Mesodermal cell (in vitro differentiated cells): ENCODE results near the gene NAPG. TPM values are rescaled to one million over a fixed set of nuclear protein-coding genes. Genes with fewer than 3 reads are reported as not detected.

Experiments used
- H3K27ac ChIP-seq: 2 replicates; pipeline ENCODE4 v1.7.0; 2013; ENCODE audit warnings: mild to moderate bottlenecking, low read depth, low read length, moderate library complexity; ENCODE audit not compliant: severe bottlenecking
- H3K36me3 ChIP-seq: 2 replicates; pipeline ENCODE4 v1.7.1; 2013; ENCODE audit warnings: mild to moderate bottlenecking, low read length, moderate library complexity; ENCODE audit not compliant: control insufficient read depth, insufficient read depth
- H3K4me1 ChIP-seq: one replicate; pipeline ENCODE4 v1.7.1; 2013; ENCODE audit warnings: mild to moderate bottlenecking, low read length; ENCODE audit not compliant: insufficient read depth, control insufficient read depth, poor library complexity, severe bottlenecking
- H3K4me3 ChIP-seq: 2 replicates; pipeline ENCODE4 v1.7.0; 2013; ENCODE audit warnings: low read length, control low read depth, mild to moderate bottlenecking; ENCODE audit not compliant: insufficient read depth, poor library complexity, severe bottlenecking; ENCODE audit errors: extremely low read depth
- H3K9me3 ChIP-seq: 2 replicates; pipeline ENCODE4 v1.7.1; 2013; ENCODE audit warnings: mild to moderate bottlenecking, low read length, moderate library complexity; ENCODE audit not compliant: control insufficient read depth
- WGBS, 2 experiments: methylation state at CpG; one replicate each; pipeline ENCODE4 v1.1.5; 2013; ENCODE audit warnings: missing lambda C conversion rate in 2 of 2; ENCODE audit not compliant: insufficient coverage in 2 of 2; 5-methylcytosine and 5-hydroxymethylcytosine counted together
- polyA plus RNA-seq, 2 experiments: library from polyadenylated mRNA; stranded (reverse); fragments of 50-300 nt; gene quantifications; one replicate each; pipeline ENCODE4 v1.2.3, GENCODE V29; 2013

NAPG gene
- 27.2 TPM for polyA plus RNA-seq (2013, experiment 1 of 2)
- polyA plus RNA-seq (2013, experiment 2 of 2) = 26.0 TPM

DNA sequence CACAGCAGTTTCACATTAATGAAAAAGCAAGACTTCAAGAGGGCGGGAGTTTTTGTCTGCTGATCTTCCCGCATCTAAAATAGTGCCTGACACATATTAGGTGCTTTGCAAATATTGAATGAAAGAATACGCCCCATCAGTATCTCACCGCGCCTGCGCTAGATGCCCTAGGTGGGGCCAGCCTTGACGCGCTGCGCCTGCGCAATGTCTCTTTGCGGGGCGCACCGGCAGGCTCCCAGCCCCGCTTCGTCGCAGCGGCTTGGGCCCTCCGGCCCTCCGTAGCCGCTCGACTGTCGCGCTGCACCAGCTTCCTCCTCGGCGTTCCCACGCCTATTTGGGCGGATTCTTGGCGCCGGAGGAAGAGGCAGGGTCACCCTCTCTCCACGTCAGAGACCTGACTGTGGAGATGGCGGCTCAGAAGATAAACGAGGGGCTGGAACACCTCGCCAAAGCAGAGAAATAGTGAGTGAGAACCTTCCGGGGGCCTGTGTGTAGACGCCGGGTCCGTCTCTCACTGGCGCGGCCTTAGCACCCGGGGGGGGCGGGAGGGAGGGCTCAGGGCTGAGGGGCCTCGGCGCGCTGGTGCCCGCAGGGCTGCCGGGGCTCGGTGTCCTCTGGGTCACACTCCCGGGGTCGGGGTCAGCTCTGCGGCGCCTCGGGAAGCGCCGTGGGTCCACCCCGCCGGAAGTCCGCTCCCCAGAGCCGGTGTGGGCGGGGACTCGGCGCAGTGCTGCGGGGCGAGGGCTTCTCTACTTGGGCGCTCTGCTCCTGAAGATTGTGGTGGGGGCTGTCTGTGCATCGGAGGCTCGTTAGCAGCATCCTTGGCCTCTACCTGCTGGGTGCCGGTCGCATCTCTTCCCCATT lies at the start of gene NAPG:
NAPG (plus strand) TSS at position 331 of the 864 bp plus-strand sequence; CDS start at position 407, 76 bp downstream.
- peaks cover 3% of the 10 kb centered on the region for H3K36me3 ChIP-seq
- WGBS, 2 experiments = 1 to 2% methylated on average over 42 of the region's 68 CpGs
- H3K27ac ChIP-seq = peak within 1 kb of the TSS; percentile 92
- H3K4me1 ChIP-seq = peaks cover 11% of the 10 kb centered on the region
- peak within 1 kb of the TSS; percentile 94 for H3K4me3 ChIP-seq
- no peaks in the 10 kb centered on the region for H3K9me3 ChIP-seq

GRCh38 chr18:10476338-10476791 lies 49.5 kb upstream of the NAPG start:
- Histone ChIP-seq H3K9me3 (no peaks in the 10 kb centered on the region), H3K4me3 (no peak overlapping the region), H3K4me1 (peaks cover 4% of the 10 kb centered on the region), H3K36me3 (peaks cover 7% of the 10 kb centered on the region), H3K27ac (no peak overlapping the region)
- WGBS, 2 experiments = 90 to 92% methylated on average over 9 of the region's 9 CpGs

GRCh38 chr18:10477121-10477862 lies 48.5 kb upstream of the NAPG start:
- Histone ChIP-seq H3K27ac (no peak overlapping the region), H3K36me3 (peaks cover 7% of the 10 kb centered on the region), H3K4me1 (peaks cover 9% of the 10 kb centered on the region), H3K9me3 (no peaks in the 10 kb centered on the region), H3K4me3 (no peak overlapping the region)
- WGBS, 2 experiments = 86 to 92% methylated on average over 1 to 2 of the region's 3 CpGs

GRCh38 chr18:10477863-10478260 lies 48.0 kb upstream of the NAPG start:
- no peak overlapping the region for H3K27ac ChIP-seq
- WGBS, 2 experiments = 75 to 83% methylated on average over 1 of the region's 2 CpGs
- no peaks in the 10 kb centered on the region for H3K9me3 ChIP-seq
- peaks cover 11% of the 10 kb centered on the region for H3K4me1 ChIP-seq
- H3K36me3 ChIP-seq = peaks cover 7% of the 10 kb centered on the region
- H3K4me3 ChIP-seq = no peak overlapping the region

DNA sequence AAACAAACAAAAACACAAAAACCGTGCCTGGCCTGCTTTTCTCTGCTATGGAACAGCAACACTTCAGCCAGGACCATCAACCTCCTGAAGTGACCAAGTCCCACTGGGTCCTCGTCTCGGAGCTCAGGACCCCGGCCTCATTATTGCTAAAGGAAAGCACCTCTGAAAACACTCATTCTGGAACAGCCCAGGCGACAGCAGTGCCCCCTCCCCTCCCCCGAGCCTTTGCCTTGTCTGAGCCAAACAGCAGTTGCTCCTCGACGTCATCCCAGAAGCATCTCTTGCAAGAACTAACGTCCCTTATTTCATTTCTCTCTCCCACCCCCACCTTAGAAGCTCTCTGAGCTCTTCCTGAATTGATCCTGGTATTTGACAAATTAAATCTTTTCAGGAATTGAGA lies 44.0 kb upstream of the NAPG start:
- H3K4me1 ChIP-seq = peaks cover 11% of the 10 kb centered on the region
- WGBS, 2 experiments = 57 to 65% methylated on average over 9 of the region's 9 CpGs
- peaks cover 7% of the 10 kb centered on the region for H3K36me3 ChIP-seq
- no peak overlapping the region for H3K4me3 ChIP-seq
- H3K27ac ChIP-seq = no peak overlapping the region
- no peaks in the 10 kb centered on the region for H3K9me3 ChIP-seq

GRCh38 chr18:10482363-10482984 lies 43.4 kb upstream of the NAPG start:
- H3K27ac ChIP-seq = no peak overlapping the region
- WGBS, 2 experiments = 81 to 95% methylated on average over 5 to 9 of the region's 11 CpGs
- H3K9me3 ChIP-seq = no peaks in the 10 kb centered on the region
- peaks cover 12% of the 10 kb centered on the region for H3K36me3 ChIP-seq
- no peak overlapping the region for H3K4me3 ChIP-seq
- peaks cover 11% of the 10 kb centered on the region for H3K4me1 ChIP-seq

GRCh38 chr18:10482985-10483949 lies 42.6 kb upstream of the NAPG start:
- WGBS, 2 experiments = 91 to 95% methylated on average over 17 to 18 of the region's 20 CpGs
- H3K4me1 ChIP-seq = peaks cover 13% of the 10 kb centered on the region
- H3K4me3 ChIP-seq = no peak overlapping the region
- no peaks in the 10 kb centered on the region for H3K9me3 ChIP-seq
- peaks cover 12% of the 10 kb centered on the region for H3K36me3 ChIP-seq
- H3K27ac ChIP-seq = no peak overlapping the region

DNA sequence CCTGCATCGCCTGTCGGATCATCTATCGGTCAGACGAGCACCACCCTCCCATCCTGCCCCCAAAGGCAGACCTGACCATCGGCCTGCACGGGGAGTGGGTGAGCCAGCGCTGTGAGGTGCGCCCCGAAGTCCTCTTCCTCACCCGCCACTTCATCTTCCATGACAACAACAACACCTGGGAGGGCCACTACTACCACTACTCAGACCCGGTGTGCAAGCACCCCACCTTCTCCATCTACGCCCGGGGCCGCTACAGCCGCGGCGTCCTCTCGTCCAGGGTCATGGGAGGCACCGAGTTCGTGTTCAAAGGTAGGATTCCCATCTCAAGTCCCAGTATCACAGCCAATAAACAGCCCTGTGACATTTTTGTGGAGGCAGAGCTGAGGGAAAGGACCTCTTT lies 40.4 kb upstream of the NAPG start:
- H3K36me3 ChIP-seq = peaks cover 12% of the 10 kb centered on the region
- no peak overlapping the region for H3K4me3 ChIP-seq
- no peaks in the 10 kb centered on the region for H3K9me3 ChIP-seq
- H3K27ac ChIP-seq = no peak overlapping the region
- peaks cover 14% of the 10 kb centered on the region for H3K4me1 ChIP-seq
- whole genome bisulfite sequencing, 2 experiments = 91 to 100% methylated on average over 2 to 17 of the region's 20 CpGs

DNA sequence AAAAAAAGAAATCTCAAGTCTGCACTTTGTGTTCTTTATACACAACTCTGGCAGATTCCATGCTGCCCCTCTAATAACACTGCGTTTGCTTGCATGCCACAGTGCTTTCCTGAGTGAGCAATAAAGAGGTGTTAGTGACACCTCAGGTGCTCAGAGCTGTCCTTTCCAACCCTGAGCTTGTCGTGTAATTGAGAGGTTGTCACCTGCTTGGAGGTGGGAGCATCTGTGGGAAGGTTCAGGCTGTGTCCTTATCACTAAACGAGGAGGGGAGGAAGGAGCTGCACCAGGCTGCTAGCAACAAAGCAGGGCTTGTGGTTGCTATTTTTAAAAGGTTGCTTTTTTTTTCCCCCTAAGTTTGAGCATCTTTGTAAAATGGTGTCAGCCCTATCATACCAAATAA lies 39.5 kb upstream of the NAPG start:
- no peaks in the 10 kb centered on the region for H3K9me3 ChIP-seq
- WGBS, 2 experiments = 68 to 86% methylated on average over 3 of the region's 3 CpGs
- H3K36me3 ChIP-seq = peaks cover 12% of the 10 kb centered on the region

GRCh38 chr18:10487154-10487553 lies 38.7 kb upstream of the NAPG start:
- Histone ChIP-seq H3K4me1 (peaks cover 10% of the 10 kb centered on the region), H3K27ac (no peak overlapping the region), H3K9me3 (no peaks in the 10 kb centered on the region), H3K36me3 (peaks cover 12% of the 10 kb centered on the region), H3K4me3 (no peak overlapping the region)
- WGBS, 2 experiments = 93 to 96% methylated on average over 5 to 6 of the region's 6 CpGs

More for the DNA sequence above, 39.5 kb upstream of the NAPG start:
- H3K4me1 ChIP-seq = peaks cover 14% of the 10 kb centered on the region
- no peak overlapping the region for H3K4me3 ChIP-seq
- no peak overlapping the region for H3K27ac ChIP-seq
